Upper lobe of right lung (tissue), 1 donor: ENCODE data around the gene PRKCA. TPM values are rescaled to one million over a fixed set of nuclear protein-coding genes. Genes with fewer than 3 reads are reported as not detected.

Source experiments
- ATAC-seq: fragments of 200-7000 bp; cut with Tn5 transposase; one replicate; pipeline ENCODE4 v1.9.1; 2020; ENCODE audit warnings: mild to moderate bottlenecking, moderate library complexity
- DNase-seq: peaks from one replicate; pipeline ENCODE4 v3.0.0-alpha.2; 2020
- H3K27ac ChIP-seq: fragments of 200-600 bp; one replicate; pipeline ENCODE4 v1.8.0; 2022
- H3K27me3 ChIP-seq: fragments of 200-600 bp; one replicate; pipeline ENCODE4 v1.8.0; 2022; ENCODE audit warnings: mild to moderate bottlenecking
- H3K36me3 ChIP-seq: fragments of 200-600 bp; one replicate; pipeline ENCODE4 v1.8.0; 2022
- H3K4me1 ChIP-seq: fragments of 200-600 bp; one replicate; pipeline ENCODE4 v1.8.0; 2022
- H3K4me3 ChIP-seq: fragments of 200-600 bp; one replicate; pipeline ENCODE4 v1.8.0; 2022; ENCODE audit warnings: mild to moderate bottlenecking
- H3K9me3 ChIP-seq: fragments of 200-600 bp; one replicate; pipeline ENCODE4 v1.8.0; 2022
- CTCF ChIP-seq: fragments of 200-600 bp; IDR thresholded peaks from one replicate; pipeline ENCODE4 v1.8.0; 2022; ENCODE audit warnings: antibody characterized with exemption
- intact Hi-C: fragments of 100-400 bp; cut with DNase I; formaldehyde crosslinking; loops from one replicate; pipeline ENCODE4 v1.11.0; 2022
- total RNA-seq: library from RNA; stranded (reverse); fragmentation: NEBNext Ultra II Directional; extraction: Animal tissue kit (Norgen Biotek cat#: 25700); gene quantifications from one replicate; pipeline ENCODE4 v1.2.1, GENCODE V29; 2021
- donor health status: DM: no; HTN: yes; CAD: no; lungs with severe emphysema.

The PRKCA gene
- total RNA-seq, 1 donor from 2014 or later, result 43.4 TPM

GRCh38 chr17:66678061-66678460 lies 375.6 kb downstream of the PRKCA start:
- ATAC-seq, result no peak
- Histone ChIP-seq H3K27ac (no peak overlapping the region), H3K27me3 (no peaks in the 10 kb centered on the region), H3K4me1 (peaks cover 13% of the 10 kb centered on the region), H3K4me3 (no peak overlapping the region), H3K9me3 (no peaks in the 10 kb centered on the region), H3K36me3 (no peaks in the 10 kb centered on the region)
- DNase-seq, result no peak
- TF ChIP-seq CTCF, result no peak
- intact Hi-C loops, result no loop called here

DNA sequence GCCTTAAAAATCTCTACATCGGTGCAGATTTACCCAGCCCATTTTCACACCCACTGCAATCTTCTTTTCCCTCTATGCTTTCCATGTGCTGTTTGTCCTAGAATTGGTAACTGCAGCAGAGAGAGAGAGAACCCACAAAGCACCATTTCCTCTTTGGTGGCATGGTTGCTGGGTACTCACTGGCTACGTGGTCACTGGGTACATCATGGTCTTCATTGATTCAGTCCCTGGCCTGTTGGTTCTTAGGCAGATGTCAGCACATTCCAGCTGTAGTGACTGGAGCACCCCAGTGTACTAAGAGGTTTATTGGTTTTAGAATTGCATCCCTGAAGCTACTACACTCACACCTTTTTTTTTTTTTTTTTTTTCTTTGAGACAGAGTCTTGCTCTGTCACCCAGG lies 376.4 kb downstream of the PRKCA start:
- DNase-seq (no peak), ATAC-seq (no peak)
- no peaks in the 10 kb centered on the region for H3K9me3 ChIP-seq
- H3K27me3 ChIP-seq, result no peaks in the 10 kb centered on the region
- intact Hi-C loops, result no loop called here
- no peak for TF ChIP-seq CTCF
- no peak overlapping the region for H3K4me3 ChIP-seq
- peaks cover 5% of the 10 kb centered on the region for H3K4me1 ChIP-seq
- no peak overlapping the region for H3K27ac ChIP-seq
- no peaks in the 10 kb centered on the region for H3K36me3 ChIP-seq

DNA sequence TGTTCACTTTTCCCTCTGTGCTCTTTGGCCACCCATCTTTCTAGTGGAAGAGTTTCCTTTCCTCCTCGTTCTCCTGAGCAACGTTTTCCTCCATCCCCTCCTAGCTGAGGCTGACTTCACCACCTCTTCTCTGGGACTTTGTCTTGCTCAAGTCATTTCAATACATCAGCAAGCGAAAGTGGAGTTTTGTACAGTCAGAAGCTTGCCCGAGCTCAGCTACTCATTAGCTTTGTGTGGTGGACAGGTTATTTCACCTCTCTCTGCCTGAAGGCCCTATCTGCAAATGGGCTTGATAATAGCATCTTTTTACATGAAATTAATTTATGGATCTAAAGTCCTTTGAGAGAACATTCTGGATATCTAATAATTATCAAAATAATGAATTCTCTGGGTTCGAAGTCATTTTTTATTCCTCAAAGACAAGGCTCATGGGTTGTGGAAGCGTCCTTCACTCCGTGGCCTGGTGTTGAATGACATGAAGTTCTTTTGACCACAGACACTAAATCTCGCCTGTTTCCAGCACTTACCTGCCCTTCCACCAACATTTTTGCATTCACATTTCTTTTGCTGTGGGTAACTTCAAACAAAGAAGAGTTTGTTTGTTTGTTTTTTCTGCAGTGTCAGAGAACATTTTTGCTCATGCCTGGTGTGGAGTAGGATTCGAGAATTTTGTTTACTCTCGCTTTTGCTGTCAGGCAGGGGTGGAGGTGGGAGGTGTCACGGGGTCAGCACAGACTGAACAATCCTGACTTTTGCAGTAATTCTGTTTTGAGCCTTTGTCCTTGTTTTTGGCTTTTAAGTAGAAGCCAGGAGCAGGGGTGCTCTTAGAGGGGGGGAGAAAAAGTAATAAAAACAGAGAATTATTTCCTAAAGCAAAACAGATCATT lies 377.5 kb downstream of the PRKCA start:
- ATAC-seq (no peak), DNase-seq (no peak)
- H3K9me3 ChIP-seq, result no peaks in the 10 kb centered on the region
- no peak overlapping the region for H3K4me3 ChIP-seq
- no peak overlapping the region for H3K27ac ChIP-seq
- intact Hi-C loops, result no loop called here
- no peaks in the 10 kb centered on the region for H3K4me1 ChIP-seq
- no peak for TF ChIP-seq CTCF
- H3K36me3 ChIP-seq, result no peaks in the 10 kb centered on the region
- no peaks in the 10 kb centered on the region for H3K27me3 ChIP-seq

- no peak for TF ChIP-seq CTCF
- ATAC-seq, result peak; percentile 10
- Histone ChIP-seq H3K27ac (no peak overlapping the region), H3K27me3 (no peaks in the 10 kb centered on the region), H3K4me1 (no peaks in the 10 kb centered on the region), H3K4me3 (no peak overlapping the region), H3K36me3 (peaks cover 2% of the 10 kb centered on the region), H3K9me3 (no peaks in the 10 kb centered on the region)
- intact Hi-C loops, result no loop called here
- DNase-seq, result no peak
Observed at GRCh38 chr17:66682283-66682682, 379.9 kb downstream of the PRKCA start.

- Histone ChIP-seq H3K27me3 (no peaks in the 10 kb centered on the region), H3K27ac (no peak overlapping the region), H3K9me3 (no peaks in the 10 kb centered on the region), H3K36me3 (peaks cover 20% of the 10 kb centered on the region), H3K4me3 (no peak overlapping the region), H3K4me1 (no peaks in the 10 kb centered on the region)
- ATAC-seq, result no peak
- no peak for DNase-seq
- intact Hi-C loops, result no loop called here
- no peak for TF ChIP-seq CTCF
Observed at GRCh38 chr17:66684261-66684660, 381.8 kb downstream of the PRKCA start.
